ENCODE results near the gene DHX32.

Gene DHX32

DNA sequence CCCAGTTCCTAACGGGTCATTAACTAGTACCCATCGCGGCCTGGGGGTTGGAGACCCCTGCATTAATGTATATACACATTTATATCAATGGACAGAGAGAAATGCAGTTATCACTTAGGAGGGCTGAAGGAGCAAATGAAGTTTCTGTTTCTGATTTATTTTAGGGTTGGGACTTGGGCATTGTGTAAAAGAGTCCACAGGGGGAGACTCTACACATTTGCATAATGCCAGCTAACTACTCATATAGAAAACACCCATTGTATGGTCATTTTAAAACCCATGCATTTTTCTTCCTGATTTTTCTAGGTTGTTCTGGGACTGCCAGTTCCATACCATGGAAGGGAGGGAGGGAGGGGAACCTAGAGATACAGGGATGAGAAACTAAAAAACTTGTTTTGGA is 34.2 kb downstream of the DHX32 start:
- DNase-seq, result no peak

- no peak for DNase-seq
Measured at GRCh38 chr10:125845617-125846016, 35.5 kb downstream of the DHX32 start.

DNA sequence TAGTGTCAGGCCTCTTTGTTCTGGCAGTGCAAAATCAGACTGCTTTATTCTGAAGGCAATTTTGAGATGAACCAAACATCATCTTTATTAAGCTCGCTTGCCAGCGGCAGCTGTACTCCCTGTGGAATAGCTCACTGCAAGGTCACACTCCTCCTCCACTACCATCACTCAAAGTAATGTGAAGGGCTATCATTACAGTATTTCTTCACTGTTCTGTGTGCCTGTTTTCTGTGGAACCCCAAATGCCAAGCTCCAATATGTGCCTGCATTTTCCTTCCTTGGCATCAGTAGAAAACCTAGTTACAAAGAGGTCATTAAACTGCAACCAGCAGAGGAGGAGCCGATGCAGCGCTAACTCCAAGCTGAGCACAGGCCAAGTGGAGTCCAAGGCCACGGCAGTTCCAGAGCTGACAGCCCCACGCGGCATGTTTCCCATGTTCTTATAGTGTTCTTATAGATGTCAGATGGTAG is 36.3 kb downstream of the DHX32 start:
- DNase-seq, result no peak

DNA sequence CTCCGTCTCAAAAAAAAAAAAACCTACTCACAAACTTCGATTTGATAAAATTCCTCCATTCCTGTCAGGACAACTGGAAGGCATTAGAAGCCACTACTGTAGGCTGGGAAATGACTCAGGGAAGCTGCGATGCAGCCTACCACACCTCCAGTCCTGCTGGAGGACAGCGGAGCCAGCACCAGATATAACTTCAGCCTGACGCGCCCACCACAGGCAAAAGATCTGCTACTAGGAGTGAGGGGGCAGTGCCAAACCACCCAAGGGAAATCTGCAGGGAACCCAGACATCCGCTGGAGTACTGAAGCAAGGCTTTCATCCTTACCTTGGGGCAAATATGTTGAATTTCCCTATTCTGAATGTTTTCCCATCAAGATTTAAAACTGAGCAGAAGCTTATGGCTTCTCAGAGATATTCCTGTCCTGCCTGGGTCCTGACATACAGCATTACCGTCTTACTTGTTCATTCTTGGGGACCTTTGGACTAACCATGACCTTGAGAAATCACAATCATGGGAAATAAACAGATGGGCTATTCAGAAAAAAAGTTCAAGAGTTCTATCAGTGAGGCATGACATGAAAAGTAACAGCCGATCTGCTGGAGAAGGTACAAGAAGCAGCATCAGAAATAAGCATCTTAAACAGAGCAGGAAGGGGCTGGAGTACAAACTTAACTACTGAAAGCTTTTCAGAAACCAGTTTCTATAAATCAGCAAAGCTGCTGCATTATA is 37.3 kb downstream of the DHX32 start:
- DNase-seq, result no peak

DNA sequence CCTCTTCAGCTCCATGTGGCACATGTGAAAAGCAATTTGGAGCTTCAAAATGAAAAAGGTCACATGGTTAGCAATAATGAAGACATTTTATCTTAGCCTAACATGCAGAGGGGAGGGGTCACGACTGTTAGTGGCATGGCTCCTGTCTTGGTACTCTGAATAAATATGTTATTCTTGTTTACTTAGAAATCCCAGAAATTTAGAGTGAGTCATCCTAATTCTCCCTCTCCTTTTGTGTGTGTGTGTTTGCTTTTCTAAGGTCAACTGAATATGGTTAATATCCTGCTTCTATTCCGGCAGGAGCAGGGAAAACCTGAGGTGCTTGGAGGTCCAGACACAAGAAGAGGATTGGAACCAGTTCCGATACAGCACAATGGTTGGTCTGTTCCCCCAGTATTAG is 40.1 kb downstream of the DHX32 start:
- DNase-seq, result peak; percentile 2 to 16

- no peak for DNase-seq
Measured at GRCh38 chr10:125840406-125840805, 40.7 kb downstream of the DHX32 start.

GRCh38 chr10:125838802-125839575 is 42.1 kb downstream of the DHX32 start:
- DNase-seq, result no peak

GRCh38 chr10:125836746-125837145 is 44.3 kb downstream of the DHX32 start:
- no peak for DNase-seq

DNA sequence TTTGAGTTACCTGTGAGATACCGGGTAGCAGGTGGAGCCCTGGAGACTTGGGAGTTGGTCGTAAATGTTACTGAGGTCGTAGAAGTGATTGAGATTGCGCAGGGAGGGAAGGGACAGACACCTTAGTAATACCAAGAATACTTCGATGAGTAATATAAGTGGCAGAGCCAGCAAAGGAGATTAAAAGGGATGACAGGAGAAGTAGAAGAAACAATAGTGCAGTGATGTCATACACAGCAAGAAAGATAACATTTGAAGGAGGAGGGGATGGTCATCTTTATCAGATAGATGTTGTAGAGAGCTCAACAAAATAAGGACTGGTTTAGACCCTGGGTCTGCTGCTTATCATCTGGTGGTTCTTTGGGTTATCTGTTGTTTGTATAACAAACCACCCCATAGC is 52.8 kb downstream of the DHX32 start:
- no peak for DNase-seq

DNA sequence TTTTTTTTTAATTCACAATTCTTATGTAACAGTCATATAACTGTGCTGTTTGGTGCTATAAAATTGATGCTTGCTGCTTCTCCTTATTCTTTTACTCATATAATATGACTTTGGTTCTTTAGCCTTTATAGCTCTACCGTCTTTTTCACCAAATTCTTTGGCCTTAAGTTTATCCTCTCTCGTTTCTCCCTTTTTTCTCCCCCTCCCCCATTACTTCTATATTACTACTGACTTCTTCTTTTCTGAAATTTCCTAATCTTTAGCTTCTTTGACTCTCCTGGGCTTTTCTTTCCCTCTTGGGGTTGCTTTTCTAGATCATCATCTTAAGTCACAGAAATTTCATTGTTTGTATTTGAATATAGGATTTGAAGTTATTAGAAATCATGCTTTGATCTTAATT is 54.0 kb downstream of the DHX32 start:
- DNase-seq, result no peak

- DNase-seq, result no peak
Measured at GRCh38 chr10:125824736-125825135, 56.4 kb downstream of the DHX32 start.

DNA sequence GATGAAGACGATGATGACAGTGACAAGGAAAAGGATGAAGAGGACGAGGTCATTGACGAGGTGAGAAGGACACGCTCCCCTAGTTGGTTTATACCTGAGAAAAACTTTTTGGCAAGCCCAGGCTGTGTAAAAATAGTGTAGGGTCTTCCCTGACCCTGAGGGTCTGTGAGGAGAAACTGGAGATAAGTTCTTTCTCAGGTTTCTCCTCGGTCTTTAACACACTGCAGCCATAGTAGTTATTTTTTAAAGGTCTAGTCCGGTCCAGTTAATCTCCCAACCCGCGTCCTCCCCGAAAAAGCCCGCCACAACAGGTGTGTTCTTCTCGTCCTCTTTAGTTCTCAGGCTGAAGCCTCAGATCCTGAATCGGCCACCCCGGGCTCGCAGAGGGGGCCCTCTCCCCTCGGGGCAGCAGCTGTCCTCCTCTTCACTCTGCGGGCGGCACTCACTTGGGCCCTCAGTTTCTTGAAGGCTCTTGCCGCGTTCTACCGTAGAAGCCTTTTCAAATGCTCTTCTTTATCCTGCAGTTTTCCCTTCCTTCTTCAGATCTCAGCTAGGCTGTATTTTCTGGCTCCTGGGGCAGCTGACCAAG is 57.3 kb downstream of the DHX32 start:
- no peak for DNase-seq

DNA sequence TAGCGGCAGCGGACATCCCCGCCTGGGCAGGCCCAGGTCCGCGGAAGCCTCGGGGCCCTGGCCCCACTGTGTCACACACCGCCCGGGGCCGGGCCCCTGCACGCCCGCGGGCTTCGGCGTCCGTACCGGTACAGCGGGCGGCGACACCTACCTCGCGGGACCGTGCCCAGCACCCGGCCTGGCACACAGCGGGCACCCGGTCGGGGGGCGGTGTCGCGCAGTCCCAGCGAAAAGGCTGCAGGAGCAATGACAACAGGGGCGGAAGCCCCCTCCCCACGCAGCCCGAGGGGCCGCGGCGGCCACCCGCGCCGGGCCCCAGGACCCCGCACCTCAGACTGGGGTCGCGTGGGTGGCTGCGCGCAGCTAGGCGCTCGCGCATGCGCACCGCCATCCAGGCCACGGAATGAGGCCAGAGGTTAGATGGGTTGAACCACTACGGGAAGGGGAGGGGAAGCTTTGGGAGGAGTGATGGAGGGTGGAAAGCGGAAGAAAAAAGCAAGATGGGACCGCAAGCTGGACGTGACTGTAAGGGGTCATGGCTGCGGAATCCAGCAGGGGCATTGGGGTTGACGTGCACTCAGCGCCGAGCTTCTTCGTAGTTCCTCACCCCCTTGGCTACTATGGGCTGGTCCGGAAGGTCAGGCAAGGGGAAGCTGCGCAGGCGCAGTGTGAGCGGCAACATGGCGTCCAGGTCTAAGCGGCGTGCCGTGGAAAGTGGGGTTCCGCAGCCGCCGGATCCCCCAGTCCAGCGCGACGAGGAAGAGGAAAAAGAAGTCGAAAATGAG is 58.0 kb downstream of the DHX32 start, which contains the start of the genes BCCIP and UROS:
Gene BCCIP, plus strand, starts transcription at position 669 of the 785 bp plus-strand sequence. Its CDS starts 12 bp downstream, at position 681.
Gene UROS, minus strand, starts transcription at position 381 of the 785 bp plus-strand sequence. CDS start 6,759 bp downstream, outside the sequence.
- peak; percentile 80 to 87 for DNase-seq

DNA sequence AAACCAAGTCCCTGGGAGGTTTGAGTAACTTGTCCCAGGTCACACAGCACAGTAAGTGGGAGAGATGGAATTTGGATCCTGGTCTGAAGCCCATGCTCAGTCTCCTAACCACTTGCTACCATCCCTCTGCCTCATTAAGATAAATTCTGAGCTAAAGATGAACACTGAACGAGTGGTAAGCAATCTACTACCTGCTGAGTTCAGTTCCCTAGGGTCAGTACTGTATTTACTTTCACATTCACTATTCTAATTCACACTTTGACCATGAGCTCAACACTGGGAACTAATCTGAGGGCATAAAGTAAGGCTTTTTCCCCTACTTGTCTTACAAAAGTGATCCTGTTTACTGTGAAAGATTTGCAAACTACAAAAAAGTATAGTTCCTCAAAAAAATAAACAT is 60.4 kb downstream of the DHX32 start:
- no peak for DNase-seq

DNA sequence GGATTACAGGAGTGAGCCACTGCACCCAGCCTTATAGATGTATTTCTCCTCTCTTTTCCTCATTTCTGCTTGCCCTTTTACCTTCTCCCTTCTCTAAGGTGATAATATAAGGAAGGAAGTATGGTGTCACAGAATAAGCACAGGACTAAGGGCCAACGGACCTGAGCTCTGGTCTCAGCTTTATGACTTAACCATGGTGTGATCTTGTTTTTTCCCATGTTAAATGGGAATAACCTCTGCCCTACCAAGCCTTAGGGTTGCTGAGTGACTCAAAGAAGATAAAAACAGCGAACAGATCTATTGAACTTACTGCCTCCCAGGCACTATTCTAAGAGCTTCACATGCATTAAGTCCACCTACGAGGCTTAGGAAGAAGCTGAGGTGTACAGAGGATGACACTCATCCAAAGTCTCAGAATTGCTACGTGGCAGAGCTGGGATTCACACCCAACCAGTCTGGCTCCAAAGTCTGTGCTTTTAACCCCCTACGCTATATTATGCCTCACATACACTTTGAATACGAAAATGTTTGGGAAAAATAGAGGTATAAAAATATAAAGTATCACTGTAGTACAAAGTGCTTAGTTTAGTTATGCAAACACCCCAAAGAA is 63.6 kb downstream of the DHX32 start:
- DNase-seq, result no peak

GRCh38 chr10:125816548-125816947 is 64.5 kb downstream of the DHX32 start:
- DNase-seq, result no peak

GRCh38 chr10:125815764-125816163 is 65.3 kb downstream of the DHX32 start:
- no peak for DNase-seq

- DNase-seq, result no peak
Measured at GRCh38 chr10:125812128-125812750, 68.9 kb downstream of the DHX32 start.

DNA sequence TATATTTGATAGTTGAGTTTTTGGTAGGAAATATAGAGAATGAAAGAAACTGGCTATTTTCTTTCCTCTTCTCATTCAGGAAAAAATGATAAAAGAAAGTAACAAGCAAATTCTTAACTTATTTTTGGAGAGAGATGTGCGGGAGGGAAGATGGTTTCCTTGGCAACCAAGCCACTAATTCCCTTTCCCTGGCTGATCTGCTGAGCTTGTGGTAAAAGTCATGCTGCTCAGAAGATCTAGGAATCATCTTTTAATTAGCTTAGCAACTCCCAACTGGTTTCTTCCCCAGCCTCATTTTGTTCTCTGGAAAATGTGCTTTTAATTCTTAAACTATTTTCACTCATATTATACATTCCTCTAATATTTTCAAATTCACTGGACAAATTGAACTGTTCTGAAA is 69.8 kb downstream of the DHX32 start:
- no peak for DNase-seq

- no peak for DNase-seq
Measured at GRCh38 chr10:125808047-125808446, 73.0 kb downstream of the DHX32 start.

- no peak for DNase-seq
Measured at GRCh38 chr10:125802739-125803138, 78.4 kb downstream of the DHX32 start.

GRCh38 chr10:125802131-125802530 is 79.0 kb downstream of the DHX32 start:
- DNase-seq, result no peak

Measured in SHP77 (cell line).